Prostate gland (tissue), 2 donors: ENCODE results near the gene ELFN1. TPM values are rescaled to one million over a fixed set of nuclear protein-coding genes. Genes with fewer than 3 reads are reported as not detected.

Source experiments
- DNase-seq: peaks from one replicate; pipeline ENCODE4 v3.0.0-alpha.2; 2019; ENCODE audit warnings: low spot score
- H3K27ac ChIP-seq, 2 donors: fragments of 200-600 bp; sonication (generic); 2 replicates each; pipeline ENCODE4 v1.5.1; 2017 to 2019
- H3K27me3 ChIP-seq: fragments of 200-600 bp; sonication (generic); replicated peaks from 2 replicates; pipeline ENCODE4 v1.5.1; 2019; ENCODE audit not compliant: insufficient read depth
- H3K36me3 ChIP-seq, 2 donors: fragments of 200-600 bp; sonication (generic); 1 replicate in 1 of 2; 2 replicates in 1 of 2; pipeline versions ENCODE4 v1.5.1 to v1.8.1; 2017 to 2019
- H3K4me1 ChIP-seq: fragments of 200-600 bp; sonication (generic); replicated peaks from 2 replicates; pipeline ENCODE4 v1.5.1; 2019
- H3K4me3 ChIP-seq, 2 donors: fragments of 200-600 bp; sonication (generic); 2 replicates each; pipeline ENCODE4 v1.5.1; 2017 to 2019
- H3K9me3 ChIP-seq: fragments of 200-600 bp; sonication (generic); 2 replicates; pipeline ENCODE4 v1.5.1; 2017
- POLR2A ChIP-seq: fragments of 450-650 bp; IDR thresholded peaks from one replicate; pipeline ENCODE4 v1.6.1; 2016; ENCODE audit warnings: antibody characterized with exemption, mild to moderate bottlenecking
- POLR2AphosphoS5 ChIP-seq: sonication (generic); formaldehyde crosslinking; IDR thresholded peaks from one replicate; pipeline ENCODE4 v1.6.1; 2017; ENCODE audit warnings: antibody characterized with exemption
- WGBS: methylation state at CpG from one replicate; pipeline ENCODE4 v1.1.5; 2018; 5-methylcytosine and 5-hydroxymethylcytosine counted together
- intact Hi-C: fragments of 100-400 bp; cut with DNase I; formaldehyde crosslinking; loops from one replicate; pipeline ENCODE4 v1.14.2; 2022
- total RNA-seq, 2 donors: library from RNA; depleted of rRNA; stranded (reverse); fragments of >200 nt; gene quantifications; one replicate each; pipeline ENCODE4 v1.1.0, GENCODE V29; 2016
- TF ChIP-seq, protein P1 (sequence below), 4 experiments: fragments of 200-600 bp in 2 of 4; fragments of 450-650 bp in 2 of 4; sonication (generic) in 2 of 4; IDR thresholded peaks; 1 replicate in 3 of 4; 2 replicates in 1 of 4; pipeline ENCODE4 v1.5.1; 2016 to 2019; ENCODE audit warnings: antibody characterized with exemption in 4 of 4, mild to moderate bottlenecking in 2 of 4, moderate library complexity in 2 of 4

Gene ELFN1
- total RNA-seq, 2 donors from 2014 or later = 2.0 to 3.0 TPM

DNA sequence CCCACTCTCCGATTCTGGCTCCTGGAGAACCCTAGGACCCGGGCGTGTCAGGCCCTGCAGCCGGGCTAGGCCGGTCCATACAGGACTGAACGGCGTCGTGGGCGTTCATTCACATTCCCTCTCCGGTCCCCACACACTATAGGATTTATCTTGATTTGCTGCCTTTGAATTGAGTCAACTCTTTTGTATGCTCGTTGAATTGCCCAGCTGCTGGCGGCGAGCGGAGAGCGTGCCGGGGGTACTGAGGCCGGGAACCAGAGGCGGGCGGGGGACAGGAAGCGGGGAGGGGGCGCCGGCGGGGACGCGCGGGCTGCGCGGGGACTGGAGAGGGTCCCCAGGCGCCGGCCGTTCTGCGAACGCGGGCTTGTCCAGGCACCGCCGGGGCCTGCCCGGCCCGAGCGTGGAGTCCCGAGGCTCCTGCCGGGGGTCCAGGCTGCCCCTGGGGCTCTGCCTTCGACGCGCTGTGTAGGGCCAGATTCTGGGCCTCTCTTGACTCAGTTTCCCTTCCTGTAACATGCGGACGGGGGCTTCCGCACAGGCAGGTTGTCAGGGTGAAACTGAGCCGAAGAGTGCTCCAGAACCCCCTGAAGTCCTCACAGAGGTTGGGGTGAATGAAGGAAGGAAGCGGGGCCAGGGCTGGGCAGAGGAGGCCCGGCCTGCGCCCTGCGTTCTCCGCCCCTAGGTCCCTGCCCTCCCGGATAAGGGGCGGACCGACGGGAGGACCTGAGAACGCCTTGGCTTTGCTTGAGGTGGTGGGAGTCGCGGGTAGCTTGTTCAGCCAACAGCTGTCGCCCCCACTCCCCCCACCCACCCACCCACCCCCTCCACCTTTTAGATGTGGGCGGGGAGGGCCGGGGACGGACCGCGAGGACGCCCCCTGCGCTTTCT is 769 bp upstream of the ELFN1 start:
- WGBS = 26% methylated on average over 67 of the region's 68 CpGs
- Histone ChIP-seq H3K27ac (no peak overlapping the region), H3K4me1 (peaks cover 17% of the 10 kb centered on the region), H3K9me3 (no peaks in the 10 kb centered on the region), H3K4me3 (peak overlapping the region; percentile 24 to 37), H3K27me3 (peaks cover 17% of the 10 kb centered on the region), H3K36me3 (no peaks in the 10 kb centered on the region)
- DNase-seq = no peak
- intact Hi-C loops = loop anchor here (10.0 kb wide), 1 partner anchor 675 kb away; no protein-coding TSS in a partner anchor
- TF ChIP-seq POLR2AphosphoS5 = no peak
- TF ChIP-seq, protein P1, sequence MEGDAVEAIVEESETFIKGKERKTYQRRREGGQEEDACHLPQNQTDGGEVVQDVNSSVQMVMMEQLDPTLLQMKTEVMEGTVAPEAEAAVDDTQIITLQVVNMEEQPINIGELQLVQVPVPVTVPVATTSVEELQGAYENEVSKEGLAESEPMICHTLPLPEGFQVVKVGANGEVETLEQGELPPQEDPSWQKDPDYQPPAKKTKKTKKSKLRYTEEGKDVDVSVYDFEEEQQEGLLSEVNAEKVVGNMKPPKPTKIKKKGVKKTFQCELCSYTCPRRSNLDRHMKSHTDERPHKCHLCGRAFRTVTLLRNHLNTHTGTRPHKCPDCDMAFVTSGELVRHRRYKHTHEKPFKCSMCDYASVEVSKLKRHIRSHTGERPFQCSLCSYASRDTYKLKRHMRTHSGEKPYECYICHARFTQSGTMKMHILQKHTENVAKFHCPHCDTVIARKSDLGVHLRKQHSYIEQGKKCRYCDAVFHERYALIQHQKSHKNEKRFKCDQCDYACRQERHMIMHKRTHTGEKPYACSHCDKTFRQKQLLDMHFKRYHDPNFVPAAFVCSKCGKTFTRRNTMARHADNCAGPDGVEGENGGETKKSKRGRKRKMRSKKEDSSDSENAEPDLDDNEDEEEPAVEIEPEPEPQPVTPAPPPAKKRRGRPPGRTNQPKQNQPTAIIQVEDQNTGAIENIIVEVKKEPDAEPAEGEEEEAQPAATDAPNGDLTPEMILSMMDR (IDR thresholded peaks at IDR 0.05) = no peak
- no peak for TF ChIP-seq POLR2A

DNA sequence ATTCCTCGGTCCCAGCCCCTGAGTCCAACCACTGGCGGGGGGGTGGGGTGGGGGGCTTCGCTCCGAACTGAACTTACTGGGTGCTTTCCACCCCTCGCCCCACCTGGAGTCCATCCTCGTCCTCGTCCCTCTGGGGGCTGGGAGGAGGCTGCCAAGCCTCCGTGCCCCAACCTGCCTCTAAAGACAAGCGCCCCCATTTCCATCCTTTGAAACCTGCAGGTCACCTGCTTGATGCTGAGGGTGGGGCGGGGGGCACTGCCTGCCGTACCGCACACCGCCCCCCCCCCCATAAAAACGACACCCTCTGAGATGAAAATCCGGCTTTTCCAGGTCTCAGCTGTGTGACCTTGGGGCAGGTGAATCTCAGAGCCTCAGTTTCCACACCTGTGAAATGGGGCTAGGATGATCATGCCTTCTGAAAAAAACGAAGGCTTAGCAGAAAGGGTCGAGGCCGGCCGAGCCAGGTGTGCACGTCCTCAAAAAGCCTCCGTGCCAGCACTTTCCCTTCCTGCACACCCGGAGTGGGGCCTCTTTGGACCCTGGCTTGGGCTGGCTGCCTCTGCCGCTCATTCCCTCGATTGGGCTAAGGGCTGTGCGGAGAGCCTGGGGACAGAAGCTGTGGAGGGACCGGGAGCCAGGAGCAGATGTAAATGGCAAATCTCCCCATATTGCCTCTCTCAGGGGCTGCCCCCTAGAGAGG is 967 bp downstream of the ELFN1 start:
- H3K4me1 ChIP-seq = peaks cover 15% of the 10 kb centered on the region
- H3K9me3 ChIP-seq = no peaks in the 10 kb centered on the region
- intact Hi-C loops = no loop called here
- DNase-seq = no peak
- TF ChIP-seq POLR2AphosphoS5 = no peak
- no peak for TF ChIP-seq POLR2A
- TF ChIP-seq, protein P1 (IDR thresholded peaks at IDR 0.05) = no peak
- 25% methylated on average over 26 of the region's 26 CpGs for WGBS
- H3K36me3 ChIP-seq = no peaks in the 10 kb centered on the region
- peak overlapping the region; percentile 24 to 37 for H3K4me3 ChIP-seq
- H3K27me3 ChIP-seq = peaks cover 15% of the 10 kb centered on the region
- H3K27ac ChIP-seq = no peak overlapping the region

DNA sequence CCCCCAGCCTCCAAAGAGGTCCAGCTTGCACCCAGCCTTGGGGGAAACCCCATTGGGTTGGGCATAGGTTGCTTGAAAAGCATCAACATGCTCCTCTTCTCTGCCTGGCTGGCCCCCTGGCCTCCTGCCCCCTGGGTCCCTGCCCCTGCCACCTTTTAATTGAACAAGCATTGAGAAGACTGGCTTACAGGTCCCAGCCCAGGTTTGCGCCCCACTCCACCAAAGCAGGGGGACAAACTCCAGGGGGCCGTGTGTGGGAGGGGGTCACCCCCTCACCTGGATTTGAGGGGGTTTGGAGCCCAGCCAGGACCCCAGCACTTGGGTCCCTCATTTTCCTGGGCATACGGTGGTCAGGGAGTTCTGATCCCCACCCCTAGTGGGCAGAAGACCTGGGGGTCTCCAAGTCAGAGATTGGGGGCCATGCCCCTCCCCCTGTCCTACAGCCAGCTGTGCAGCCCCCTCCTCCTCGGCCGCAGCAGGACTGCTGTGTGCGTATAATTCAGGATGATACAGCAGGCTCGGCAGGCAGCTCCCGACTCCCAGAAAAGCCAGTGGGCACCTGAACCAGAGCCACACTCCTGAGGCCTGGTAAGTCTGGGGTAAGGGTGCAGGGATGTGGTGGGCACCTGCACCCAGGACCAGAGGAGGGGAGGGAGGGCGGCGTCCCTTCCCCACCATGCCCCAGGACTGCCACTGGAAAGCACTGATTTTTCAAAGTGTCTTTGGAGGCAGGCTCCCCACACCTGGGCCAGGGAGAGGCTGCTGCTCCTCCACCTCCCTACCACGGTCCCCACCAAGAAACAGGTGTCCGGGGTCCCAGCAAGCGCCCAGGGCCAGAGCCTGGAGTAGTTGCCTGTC is 1.7 kb downstream of the ELFN1 start:
- no peaks in the 10 kb centered on the region for H3K9me3 ChIP-seq
- H3K27me3 ChIP-seq = peaks cover 12% of the 10 kb centered on the region
- H3K27ac ChIP-seq = no peak overlapping the region
- intact Hi-C loops = no loop called here
- peaks cover 7% of the 10 kb centered on the region for H3K4me1 ChIP-seq
- H3K4me3 ChIP-seq = no peak overlapping the region
- 78% methylated on average over 11 of the region's 13 CpGs for WGBS
- TF ChIP-seq POLR2AphosphoS5 = no peak
- TF ChIP-seq POLR2A = no peak
- TF ChIP-seq, protein P1 (IDR thresholded peaks at IDR 0.05) = no peak
- no peaks in the 10 kb centered on the region for H3K36me3 ChIP-seq
- DNase-seq = no peak

DNA sequence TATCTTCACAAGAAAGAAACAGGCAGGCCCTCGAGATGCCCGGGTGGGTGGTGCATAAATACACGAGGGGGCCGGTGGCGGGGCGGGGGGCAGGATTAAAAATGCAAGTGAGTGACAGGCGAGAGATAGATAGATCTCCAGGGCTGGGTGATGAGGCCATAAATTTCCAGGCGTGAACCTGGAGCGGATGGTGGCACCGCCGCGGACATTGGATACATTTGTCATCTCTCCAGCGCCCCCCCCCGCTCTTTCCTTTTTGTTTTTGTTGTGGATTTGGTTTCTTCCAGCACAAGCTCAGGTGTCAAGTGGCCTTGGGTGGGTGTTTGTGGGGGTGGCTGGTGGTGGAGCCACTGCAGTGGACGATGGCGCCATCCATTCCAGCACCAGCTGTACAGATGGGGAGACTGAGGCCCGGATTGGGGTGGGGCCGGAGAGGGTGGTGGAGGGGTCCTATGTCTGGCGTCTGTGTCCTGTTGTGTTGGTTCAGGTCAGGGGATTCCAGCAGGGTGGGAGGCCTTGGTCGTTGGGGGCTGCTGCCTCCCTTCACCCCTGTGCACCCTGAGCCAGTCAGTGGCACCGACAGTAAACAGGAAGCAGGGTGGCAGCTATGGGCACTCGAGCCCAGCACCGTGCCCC is 2.9 kb downstream of the ELFN1 start:
- H3K4me3 ChIP-seq = no peak overlapping the region
- no peaks in the 10 kb centered on the region for H3K9me3 ChIP-seq
- TF ChIP-seq, protein P1 (IDR thresholded peaks at IDR 0.05) = no peak
- no peak for TF ChIP-seq POLR2A
- TF ChIP-seq POLR2AphosphoS5 = no peak
- DNase-seq = no peak
- peaks cover 9% of the 10 kb centered on the region for H3K27me3 ChIP-seq
- H3K36me3 ChIP-seq = no peaks in the 10 kb centered on the region
- no peaks in the 10 kb centered on the region for H3K4me1 ChIP-seq
- 82% methylated on average over 21 of the region's 23 CpGs for WGBS
- intact Hi-C loops = no loop called here
- H3K27ac ChIP-seq = no peak overlapping the region
